HEK293 (cell line): ENCODE data around the gene APOB.

Source experiments
- HOXA7 ChIP-seq: sonication (generic); formaldehyde crosslinking; IDR thresholded peaks from 2 replicates; pipeline ENCODE4 v1.8.1; 2022; ENCODE audit warnings: missing genetic modification reagents, borderline replicate concordance
- SETDB1 ChIP-seq: IDR thresholded peaks from one replicate; pipeline ENCODE4 v1.6.1; 2017; ENCODE audit warnings: mild to moderate bottlenecking, low read length, moderate library complexity, mixed read lengths; ENCODE audit not compliant: insufficient read length
- ZBTB1 ChIP-seq: fragments of 450-650 bp; formaldehyde crosslinking; IDR thresholded peaks from 2 replicates; pipeline ENCODE4 v1.5.1; 2016; ENCODE audit warnings: missing biosample characterization, missing genetic modification characterization
- ZBTB7A ChIP-seq: fragments of 450-650 bp; formaldehyde crosslinking; IDR thresholded peaks from 2 replicates; pipeline ENCODE4 v1.5.1; 2016; ENCODE audit warnings: low read depth, missing biosample characterization, missing genetic modification characterization
- ZBTB8A ChIP-seq: fragments of 450-650 bp; formaldehyde crosslinking; IDR thresholded peaks from 2 replicates; pipeline ENCODE4 v1.5.1; 2016; ENCODE audit warnings: missing biosample characterization, missing genetic modification characterization
- ZFP37 ChIP-seq: fragments of 450-650 bp; formaldehyde crosslinking; IDR thresholded peaks from 2 replicates; pipeline ENCODE4 v1.5.1; 2016; ENCODE audit warnings: missing biosample characterization, missing genetic modification characterization
- ZNF324 ChIP-seq: fragments of 450-650 bp; formaldehyde crosslinking; IDR thresholded peaks from 2 replicates; pipeline ENCODE4 v1.5.1; 2016; ENCODE audit warnings: missing biosample characterization, missing genetic modification characterization
- ZNF830 ChIP-seq: fragments of 450-650 bp; IDR thresholded peaks from 2 replicates; pipeline ENCODE4 v1.5.0; 2018; ENCODE audit warnings: missing biosample characterization, missing genetic modification characterization, low read depth, mild to moderate bottlenecking, moderate library complexity
- TF ChIP-seq, protein P1 (sequence below): fragments of 450-650 bp; formaldehyde crosslinking; IDR thresholded peaks from 2 replicates; pipeline ENCODE4 v1.5.1; 2016; ENCODE audit warnings: missing biosample characterization, missing genetic modification characterization
- TF ChIP-seq, protein P2 (sequence below): fragments of 450-650 bp; formaldehyde crosslinking; IDR thresholded peaks from 2 replicates; pipeline ENCODE4 v1.5.1; 2016; ENCODE audit warnings: missing biosample characterization, missing genetic modification characterization
- TF ChIP-seq, protein P3 (sequence below): fragments of 450-650 bp; formaldehyde crosslinking; IDR thresholded peaks from 2 replicates; pipeline ENCODE4 v1.5.1; 2017; ENCODE audit warnings: missing biosample characterization, missing genetic modification characterization

DNA sequence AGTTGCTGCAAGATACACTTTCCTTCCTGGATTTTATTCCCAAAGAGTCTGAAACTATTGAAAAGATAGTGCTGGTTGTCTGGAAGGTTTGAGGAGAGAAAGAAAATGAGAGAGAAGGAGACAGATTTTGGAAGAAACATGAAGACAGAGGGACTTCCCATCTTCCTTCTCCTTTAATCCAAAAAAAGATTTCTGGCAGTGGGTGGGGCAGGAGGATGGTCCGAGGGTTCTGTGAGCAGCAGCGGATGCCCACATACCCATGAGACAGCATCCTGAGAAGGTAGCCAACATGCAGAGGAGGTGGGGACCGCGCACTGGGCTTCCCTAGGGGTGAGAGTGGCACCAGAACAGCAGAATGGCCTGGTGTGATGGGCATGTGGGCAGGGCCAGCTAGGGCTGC, 84.6 kb downstream of the APOB start:
- TF ChIP-seq ZNF830 (tag by site-specific recombination) (no peak), ZNF324 (no peak), SETDB1 (no peak), ZFP37 (tag by site-specific recombination) (no peak), ZBTB7A (tag by site-specific recombination) (no peak), ZBTB8A (no peak), ZBTB1 (tag by site-specific recombination) (no peak), HOXA7 (no peak)
- TF ChIP-seq, protein P1, sequence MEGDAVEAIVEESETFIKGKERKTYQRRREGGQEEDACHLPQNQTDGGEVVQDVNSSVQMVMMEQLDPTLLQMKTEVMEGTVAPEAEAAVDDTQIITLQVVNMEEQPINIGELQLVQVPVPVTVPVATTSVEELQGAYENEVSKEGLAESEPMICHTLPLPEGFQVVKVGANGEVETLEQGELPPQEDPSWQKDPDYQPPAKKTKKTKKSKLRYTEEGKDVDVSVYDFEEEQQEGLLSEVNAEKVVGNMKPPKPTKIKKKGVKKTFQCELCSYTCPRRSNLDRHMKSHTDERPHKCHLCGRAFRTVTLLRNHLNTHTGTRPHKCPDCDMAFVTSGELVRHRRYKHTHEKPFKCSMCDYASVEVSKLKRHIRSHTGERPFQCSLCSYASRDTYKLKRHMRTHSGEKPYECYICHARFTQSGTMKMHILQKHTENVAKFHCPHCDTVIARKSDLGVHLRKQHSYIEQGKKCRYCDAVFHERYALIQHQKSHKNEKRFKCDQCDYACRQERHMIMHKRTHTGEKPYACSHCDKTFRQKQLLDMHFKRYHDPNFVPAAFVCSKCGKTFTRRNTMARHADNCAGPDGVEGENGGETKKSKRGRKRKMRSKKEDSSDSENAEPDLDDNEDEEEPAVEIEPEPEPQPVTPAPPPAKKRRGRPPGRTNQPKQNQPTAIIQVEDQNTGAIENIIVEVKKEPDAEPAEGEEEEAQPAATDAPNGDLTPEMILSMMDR (tag by site-specific recombination), result no peak
- TF ChIP-seq, protein P2, sequence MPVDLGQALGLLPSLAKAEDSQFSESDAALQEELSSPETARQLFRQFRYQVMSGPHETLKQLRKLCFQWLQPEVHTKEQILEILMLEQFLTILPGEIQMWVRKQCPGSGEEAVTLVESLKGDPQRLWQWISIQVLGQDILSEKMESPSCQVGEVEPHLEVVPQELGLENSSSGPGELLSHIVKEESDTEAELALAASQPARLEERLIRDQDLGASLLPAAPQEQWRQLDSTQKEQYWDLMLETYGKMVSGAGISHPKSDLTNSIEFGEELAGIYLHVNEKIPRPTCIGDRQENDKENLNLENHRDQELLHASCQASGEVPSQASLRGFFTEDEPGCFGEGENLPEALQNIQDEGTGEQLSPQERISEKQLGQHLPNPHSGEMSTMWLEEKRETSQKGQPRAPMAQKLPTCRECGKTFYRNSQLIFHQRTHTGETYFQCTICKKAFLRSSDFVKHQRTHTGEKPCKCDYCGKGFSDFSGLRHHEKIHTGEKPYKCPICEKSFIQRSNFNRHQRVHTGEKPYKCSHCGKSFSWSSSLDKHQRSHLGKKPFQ (tag by site-specific recombination), result no peak
- TF ChIP-seq, protein P3, sequence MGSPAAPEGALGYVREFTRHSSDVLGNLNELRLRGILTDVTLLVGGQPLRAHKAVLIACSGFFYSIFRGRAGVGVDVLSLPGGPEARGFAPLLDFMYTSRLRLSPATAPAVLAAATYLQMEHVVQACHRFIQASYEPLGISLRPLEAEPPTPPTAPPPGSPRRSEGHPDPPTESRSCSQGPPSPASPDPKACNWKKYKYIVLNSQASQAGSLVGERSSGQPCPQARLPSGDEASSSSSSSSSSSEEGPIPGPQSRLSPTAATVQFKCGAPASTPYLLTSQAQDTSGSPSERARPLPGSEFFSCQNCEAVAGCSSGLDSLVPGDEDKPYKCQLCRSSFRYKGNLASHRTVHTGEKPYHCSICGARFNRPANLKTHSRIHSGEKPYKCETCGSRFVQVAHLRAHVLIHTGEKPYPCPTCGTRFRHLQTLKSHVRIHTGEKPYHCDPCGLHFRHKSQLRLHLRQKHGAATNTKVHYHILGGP, result no peak
